ENCODE measurements around the gene TMEM63A. TPM values are rescaled to one million over a fixed set of nuclear protein-coding genes. Genes with fewer than 3 reads are reported as not detected.
"Not testable (repeated sequence)": the region's sequence is repeated elsewhere in the genome, so short reads cannot be mapped to it uniquely, and the experiment has no call there.

Gene TMEM63A
- total RNA-seq, 1 experiment from 2014 or later = 7.8 TPM

DNA sequence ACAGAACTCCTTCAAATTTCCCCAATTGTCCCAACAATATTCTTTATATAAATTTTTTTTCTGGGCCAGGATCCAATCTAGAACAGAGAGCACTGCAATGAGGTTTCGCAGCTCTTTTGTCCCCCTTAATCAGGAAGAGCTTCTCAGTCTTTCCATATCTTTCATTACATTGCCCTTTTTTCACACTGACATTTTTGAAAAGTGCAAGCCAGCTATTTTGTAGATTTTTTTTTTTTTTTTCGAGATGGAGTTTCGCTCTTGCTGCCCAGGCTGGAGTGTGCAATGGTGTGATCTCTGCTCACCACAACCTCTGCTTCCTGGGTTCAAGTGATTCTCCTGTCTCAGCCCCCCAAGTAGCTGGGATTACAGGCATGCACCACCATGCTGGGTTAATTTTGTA, 75.4 kb downstream of the TMEM63A start:
- not testable (repeated sequence) for DNase-seq (ENCODE audit: low read depth)

DNA sequence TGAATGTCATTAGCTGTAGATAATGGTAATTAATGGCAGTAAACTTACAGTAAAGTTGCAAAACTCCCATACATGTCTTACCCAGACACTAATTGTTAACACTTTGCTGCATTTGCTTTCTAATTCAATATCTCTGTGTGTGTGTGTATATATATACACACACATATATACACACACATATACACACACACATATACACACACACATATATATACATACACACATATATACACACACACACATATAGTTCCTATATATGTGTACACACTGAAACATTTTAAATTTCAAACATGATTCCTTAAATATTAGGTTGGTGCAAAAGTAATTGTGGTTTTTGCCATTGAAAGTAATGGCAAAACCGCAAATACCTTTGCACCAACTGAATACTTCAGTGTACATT, 75.9 kb downstream of the TMEM63A start:
- DNase-seq (ENCODE audit: low read depth) = no peak

DNA sequence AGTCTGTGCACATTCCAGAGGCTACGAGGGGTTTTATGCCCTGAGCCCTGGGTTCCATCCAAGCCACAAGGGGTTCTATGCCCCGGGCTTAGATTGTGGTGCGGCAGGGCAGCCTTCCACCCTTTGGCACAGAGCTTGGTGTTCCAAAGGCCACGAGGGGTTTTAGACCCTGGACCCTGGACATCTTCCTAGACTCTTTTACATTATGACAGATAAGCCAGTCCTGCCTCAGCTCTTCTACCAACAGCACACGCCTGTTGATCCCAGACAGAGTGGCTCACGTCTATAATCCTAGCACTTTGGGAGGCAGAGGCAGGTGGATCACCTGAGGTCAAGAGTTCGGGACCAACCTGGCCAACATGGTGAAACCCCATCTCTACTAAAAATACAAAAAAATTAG, 81.0 kb downstream of the TMEM63A start:
- not testable (repeated sequence) for DNase-seq (ENCODE audit: low read depth)

DNA sequence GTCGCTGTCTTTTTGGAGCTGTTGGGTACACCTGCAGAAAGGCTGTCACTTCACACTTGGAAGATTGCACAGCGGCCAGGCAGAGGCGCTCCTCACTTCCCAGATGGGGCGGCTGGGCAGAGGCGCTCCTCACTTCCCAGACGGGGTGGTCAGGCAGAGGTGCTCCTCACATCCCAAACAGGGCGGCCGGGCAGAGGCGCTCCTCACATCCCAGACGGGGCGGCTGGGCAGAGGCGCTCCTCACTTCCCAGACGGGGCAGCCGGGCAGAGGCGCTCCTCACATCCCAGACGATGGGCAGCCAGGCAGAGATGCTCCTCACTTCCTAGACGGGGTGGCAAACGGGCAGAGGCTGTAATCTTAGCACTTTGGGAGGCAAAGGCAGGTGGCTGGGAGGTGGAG, 86.1 kb downstream of the TMEM63A start:
- DNase-seq (ENCODE audit: low read depth) = not testable (repeated sequence)

Other genes starting within 250 kb of the TMEM63A start
- gene ENAH, start 229.3 kb downstream of the TMEM63A start, total RNA-seq (2014; rRNA removed; shearing (Covaris generic)) = 19.4 and 23.2 TPM in 2 replicates
- 217 and 241 TPM in 2 replicates for gene SRP9, start 104.6 kb downstream of the TMEM63A start, total RNA-seq (2014; rRNA removed; shearing (Covaris generic))
- 8.4 and 17.7 TPM in 2 replicates for gene EPHX1, start 72.3 kb downstream of the TMEM63A start, total RNA-seq (2014; rRNA removed; shearing (Covaris generic))
- not detected in 2 replicates for gene LEFTY1, start 6.8 kb upstream of the TMEM63A start, total RNA-seq (2014; rRNA removed; shearing (Covaris generic))
- gene PYCR2, start 41.9 kb upstream of the TMEM63A start, total RNA-seq (2014; rRNA removed; shearing (Covaris generic)) = 64.1 and 65.9 TPM in 2 replicates
- gene LEFTY2, start 58.8 kb upstream of the TMEM63A start, total RNA-seq (2014; rRNA removed; shearing (Covaris generic)) = 1.3 TPM in 1 of 2 replicates, not detected in the other
- 13.5 and 15.9 TPM in 2 replicates for gene SDE2, start 117.0 kb upstream of the TMEM63A start, total RNA-seq (2014; rRNA removed; shearing (Covaris generic))
- 191 and 346 TPM in 2 replicates for gene H3-3A, start 180.3 kb upstream of the TMEM63A start, total RNA-seq (2014; rRNA removed; shearing (Covaris generic))